Uterus (tissue), 4 donors: Measurements from ENCODE around the gene GOLGA6A. TPM values are rescaled to one million over a fixed set of nuclear protein-coding genes. Genes with fewer than 3 reads are reported as not detected.

Source experiments
- DNase-seq, 2 donors: peaks; one replicate each; pipeline ENCODE4 v3.0.0-alpha.2; 2019 to 2020
- H3K27ac ChIP-seq, 2 donors: fragments of 200-600 bp; sonication (generic); 1 replicate in 1 of 2; 2 replicates in 1 of 2; pipeline ENCODE4 v1.5.1; 2016 to 2018
- H3K27me3 ChIP-seq, 2 donors: fragments of 200-600 bp; sonication (generic); one replicate each; pipeline ENCODE4 v1.5.1; 2018 to 2019; ENCODE audit warnings: control low read depth in 1 of 2
- H3K36me3 ChIP-seq, 2 donors: fragments of 200-600 bp; sonication (generic); one replicate each; pipeline ENCODE4 v1.5.1; 2019; ENCODE audit warnings: control low read depth in 1 of 2
- H3K4me1 ChIP-seq, 2 donors: fragments of 200-600 bp; sonication (generic); one replicate each; pipeline ENCODE4 v1.5.1; 2018 to 2019; ENCODE audit warnings: control low read depth in 1 of 2
- H3K4me3 ChIP-seq, 2 donors: fragments of 200-600 bp; sonication (generic); 1 replicate in 1 of 2; 2 replicates in 1 of 2; pipeline ENCODE4 v1.5.1; 2018 to 2019; ENCODE audit warnings: mild to moderate bottlenecking in 1 of 2
- H3K9me3 ChIP-seq, 2 donors: fragments of 200-600 bp; sonication (generic); one replicate each; pipeline ENCODE4 v1.5.1; 2019; ENCODE audit warnings: control low read depth in 1 of 2
- CTCF ChIP-seq, 4 experiments: fragments of 200-600 bp in 2 of 4; fragments of 450-650 bp in 2 of 4; sonication (generic) in 2 of 4; IDR thresholded peaks; one replicate each; pipeline ENCODE4 v1.5.1; 2016 to 2019; ENCODE audit warnings: antibody characterized with exemption in 4 of 4, mild to moderate bottlenecking in 2 of 4, moderate library complexity in 1 of 4
- POLR2A ChIP-seq, 2 donors: fragments of 450-650 bp; IDR thresholded peaks; one replicate each; pipeline ENCODE4 v1.6.1; 2016; ENCODE audit warnings: antibody characterized with exemption in 2 of 2, mild to moderate bottlenecking in 1 of 2, moderate library complexity in 1 of 2
- intact Hi-C: fragments of 100-400 bp; cut with DNase I; formaldehyde crosslinking; loops from one replicate; pipeline ENCODE4 v1.15.1; 2023; ENCODE audit warnings: low total_unique reads
- small RNA-seq: library from RNA; depleted of rRNA; stranded (forward); fragments of <200 nt; gene quantifications from one replicate; pipeline ENCODE3, GENCODE V24; 2016
- total RNA-seq, 4 donors: library from RNA; depleted of rRNA in 3 of 4; stranded (reverse); fragments of >200 nt in 3 of 4; gene quantifications; one replicate each; pipeline versions ENCODE4 v1.1.0 to v1.2.4, GENCODE V29; 2014 to 2023
- donor health status: DM: yes; HTN: yes; CAD: no.

GOLGA6A gene
- total RNA-seq, 4 donors from 2014 or later, result 0.58 TPM; not detected in 3

- no peak for DNase-seq
- TF ChIP-seq POLR2A (IDR thresholded peaks at IDR 0.05) (no peak), CTCF (IDR thresholded peaks at IDR 0.05) (no peak)
- H3K4me3 ChIP-seq, result no peak overlapping the region
- no peaks in the 10 kb centered on the region for H3K36me3 ChIP-seq
- H3K4me1 ChIP-seq, result peaks cover 0 to 7% of the 10 kb centered on the region in 2 donors
- peak overlapping the region; percentile 9 to 17 for H3K27ac ChIP-seq
- no peaks in the 10 kb centered on the region for H3K9me3 ChIP-seq
- intact Hi-C loops, result no loop called here
- H3K27me3 ChIP-seq, result no peaks in the 10 kb centered on the region
Measured at GRCh38 chr15:74024687-74025086, 57.7 kb downstream of the GOLGA6A start.

GRCh38 chr15:74022706-74023470, 59.5 kb downstream of the GOLGA6A start:
- Histone ChIP-seq H3K36me3 (no peaks in the 10 kb centered on the region), H3K27me3 (no peaks in the 10 kb centered on the region), H3K4me1 (peaks cover 0 to 4% of the 10 kb centered on the region in 2 donors), H3K27ac (no peak overlapping the region), H3K9me3 (no peaks in the 10 kb centered on the region), H3K4me3 (no peak overlapping the region)
- TF ChIP-seq CTCF (IDR thresholded peaks at IDR 0.05) (no peak), POLR2A (IDR thresholded peaks at IDR 0.05) (no peak)
- intact Hi-C loops, result no loop called here
- DNase-seq, result no peak

Small RNA genes lying within 50 kb of the gene (small RNA-seq; reads per million reads assigned to genes)
- not detected for gene RN7SL429P

Other genes with a start within 250 kb of the GOLGA6A start
- gene TBC1D21, start 209.0 kb downstream of the GOLGA6A start, total RNA-seq, result not detected
- gene LOXL1, start 156.1 kb downstream of the GOLGA6A start, total RNA-seq, result 10 to 100 TPM; 19.4 to 68.4 (median 33.1) TPM
- gene STOML1, start 90.3 kb downstream of the GOLGA6A start, total RNA-seq, result 10 to 100 TPM in 2 of 4 donors, 1 to 10 TPM in 2; 4.4 to 16.6 (median 8.3) TPM
- gene PML, start 87.8 kb downstream of the GOLGA6A start, total RNA-seq, result 100 to 1,000 TPM in 2 of 4 donors, 10 to 100 TPM in 2; 39.0 to 118 (median 78.3) TPM
- 10 to 100 TPM in 1 of 4 donors, 1 to 10 TPM in 1, under 1 TPM in 1, not detected in 1; 0.77 to 11.8 (median 5.1) TPM for gene ISLR2, start 48.0 kb upstream of the GOLGA6A start, total RNA-seq
- 100 to 1,000 TPM; 170 to 215 (median 201) TPM for gene ISLR, start 91.2 kb upstream of the GOLGA6A start, total RNA-seq
- gene STRA6, start 120.2 kb upstream of the GOLGA6A start, total RNA-seq, result 10 to 100 TPM in 2 of 4 donors, under 1 TPM in 1, not detected in 1; 0.26 to 62.6 (median 11.6) TPM
- gene CCDC33, start 153.8 kb upstream of the GOLGA6A start, total RNA-seq, result 1 to 10 TPM; 1.4 to 2.8 (median 1.7) TPM